ENCODE data around the gene ARRB1.

ARRB1 gene

DNA sequence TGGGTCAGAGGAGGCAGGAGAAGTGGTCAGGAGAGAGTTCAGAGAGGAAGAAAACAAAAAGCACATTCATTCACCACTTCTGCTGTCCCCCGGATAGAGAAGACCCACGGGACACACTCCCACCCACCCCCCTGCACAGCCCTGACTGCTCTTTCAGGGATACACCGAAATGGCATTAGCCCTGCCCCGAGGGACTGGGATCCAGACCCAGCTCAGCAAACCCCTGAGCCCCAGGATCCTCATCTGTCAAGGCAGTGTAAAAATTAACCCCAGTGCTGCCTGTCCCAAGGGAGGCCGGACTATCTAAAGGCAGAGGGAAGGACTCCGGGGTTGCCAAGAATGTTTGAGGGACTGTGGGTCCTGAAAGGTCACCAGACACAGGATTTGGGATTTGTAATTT lies 79.7 kb downstream of the ARRB1 start:
- no peak for DNase-seq

DNA sequence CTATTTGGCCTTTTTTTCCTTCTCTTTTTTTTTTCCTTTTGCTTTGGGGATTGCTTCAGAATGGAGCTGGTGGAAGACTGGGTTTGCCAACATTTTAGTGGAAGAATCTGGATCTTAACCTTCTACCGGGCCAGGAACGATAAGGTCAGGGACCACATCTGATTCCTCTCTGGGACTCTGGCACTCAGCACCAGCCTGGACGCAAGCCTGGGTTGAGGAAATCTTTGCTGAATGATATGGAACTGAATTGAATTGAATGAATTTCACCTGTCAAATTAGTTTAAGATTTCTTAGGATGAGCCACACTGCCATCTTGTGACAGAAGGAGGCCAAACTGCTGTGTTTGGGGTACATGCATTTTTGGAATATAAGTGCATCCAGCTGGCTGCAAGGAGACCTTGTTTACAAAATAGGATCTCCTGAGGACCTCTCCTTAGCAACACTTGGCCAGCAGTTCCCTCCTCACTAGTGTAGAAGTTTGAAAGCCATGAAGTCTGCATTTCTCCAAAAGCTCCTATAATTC lies 80.5 kb downstream of the ARRB1 start:
- DNase-seq, result no peak

DNA sequence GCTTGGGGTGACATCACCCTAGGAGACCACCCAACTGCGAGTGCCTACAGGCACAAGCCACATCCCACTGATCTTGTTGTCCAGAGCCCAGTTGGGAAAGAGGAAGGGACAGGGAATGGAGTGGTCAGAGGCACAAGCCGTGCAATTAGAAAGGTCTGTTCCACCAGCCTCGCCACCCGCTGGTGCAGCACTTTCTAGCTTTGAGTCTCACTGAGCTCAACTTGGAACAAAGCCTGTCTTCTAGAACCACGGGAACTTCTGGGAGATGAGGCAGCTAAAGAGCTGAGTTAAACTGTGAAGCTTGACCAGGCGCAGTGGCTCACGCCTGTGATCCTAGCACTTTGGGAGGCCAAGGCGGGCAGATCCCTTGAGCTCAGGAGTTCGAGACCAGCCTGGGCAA lies 81.6 kb downstream of the ARRB1 start:
- no peak for DNase-seq

DNA sequence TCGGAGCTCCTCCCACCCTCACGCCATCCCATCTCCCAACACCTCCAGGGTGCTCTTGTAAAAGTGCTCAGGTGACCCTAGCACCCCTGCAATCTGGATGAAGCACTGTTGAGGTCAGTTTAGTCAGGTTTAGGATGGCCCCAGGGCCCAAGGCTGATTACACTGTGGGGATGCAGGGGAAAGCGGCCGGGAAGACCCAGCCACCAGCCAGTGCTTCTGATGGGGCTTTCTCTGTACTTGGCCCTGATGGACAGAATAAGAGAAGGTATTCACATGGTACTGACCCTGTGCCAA lies 82.1 kb downstream of the ARRB1 start:
- DNase-seq, result no peak

DNA sequence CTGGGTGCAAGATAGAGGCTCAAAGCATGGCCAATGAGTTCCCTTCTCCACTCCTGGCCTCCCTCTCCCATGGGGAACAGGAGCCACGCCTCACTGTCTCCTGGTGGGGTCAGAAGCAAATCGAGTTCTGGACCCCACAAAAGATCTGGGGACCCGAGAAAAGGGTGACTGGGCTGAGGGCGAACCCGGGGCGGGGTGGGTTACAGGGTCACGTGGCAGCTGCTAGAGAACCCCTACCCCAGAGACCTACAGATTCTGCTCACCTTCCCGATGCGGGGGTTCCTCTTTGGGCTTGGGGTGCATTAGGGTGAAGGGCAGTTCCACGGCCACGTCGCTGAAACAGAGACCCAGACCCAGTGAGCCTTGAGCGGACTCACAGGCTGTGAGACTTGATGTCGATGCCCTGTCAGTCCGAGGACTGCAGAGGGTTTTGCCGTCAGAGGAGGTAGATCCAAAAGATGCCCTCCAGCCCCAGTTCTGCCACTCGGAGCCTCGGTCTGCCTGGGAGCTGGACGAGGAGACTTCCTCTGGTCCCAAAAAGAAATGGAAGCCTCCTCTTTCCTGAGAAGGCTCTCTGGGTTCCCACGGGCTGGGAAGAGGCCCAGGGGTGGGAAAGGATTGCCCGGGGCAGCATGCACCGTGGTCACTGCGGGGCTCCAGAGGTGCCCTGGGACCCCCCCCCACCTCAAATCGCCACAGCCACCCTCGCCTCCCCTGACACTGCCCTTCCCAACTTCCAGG lies 82.7 kb downstream of the ARRB1 start:
- DNase-seq, result no peak

- DNase-seq, result no peak
Measured at GRCh38 chr11:75267171-75267970, 84.1 kb downstream of the ARRB1 start.

DNA sequence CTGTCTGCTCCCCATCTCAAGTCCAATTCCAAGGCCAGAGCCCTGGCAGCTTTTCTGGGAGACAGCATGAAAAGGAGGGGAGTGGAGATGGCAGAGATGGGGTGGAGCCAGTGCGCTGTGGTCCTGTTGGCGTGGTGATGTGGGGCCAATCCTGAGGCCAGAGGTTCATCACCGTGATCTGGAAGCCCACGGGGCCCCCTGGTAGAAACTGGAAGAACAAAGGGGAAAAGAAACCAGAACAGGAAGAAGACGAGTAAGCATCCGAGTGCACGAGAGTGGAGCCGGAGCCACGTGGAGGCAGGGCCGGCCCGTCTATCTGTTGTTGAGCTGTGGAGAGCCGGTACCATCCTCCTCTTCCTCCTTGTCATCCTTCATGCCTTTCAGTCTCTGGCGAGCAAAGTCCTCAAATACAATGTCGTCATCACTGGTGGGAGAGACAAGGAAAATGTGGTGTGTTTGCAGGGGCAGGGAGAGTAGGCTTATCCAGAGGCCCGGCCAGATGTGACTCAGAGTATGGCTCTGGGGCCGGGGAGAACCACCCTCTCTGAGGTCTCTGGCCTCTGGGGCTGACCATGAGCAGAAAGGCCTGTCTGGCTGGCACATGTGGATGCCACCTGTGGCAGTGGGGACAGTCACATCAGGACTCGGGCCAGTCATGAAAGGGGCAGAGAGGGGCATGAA lies 85.5 kb downstream of the ARRB1 start:
- no peak for DNase-seq

GRCh38 chr11:75264971-75265370 lies 86.5 kb downstream of the ARRB1 start:
- no peak for DNase-seq

GRCh38 chr11:75264356-75264755 lies 87.1 kb downstream of the ARRB1 start:
- no peak for DNase-seq

DNA sequence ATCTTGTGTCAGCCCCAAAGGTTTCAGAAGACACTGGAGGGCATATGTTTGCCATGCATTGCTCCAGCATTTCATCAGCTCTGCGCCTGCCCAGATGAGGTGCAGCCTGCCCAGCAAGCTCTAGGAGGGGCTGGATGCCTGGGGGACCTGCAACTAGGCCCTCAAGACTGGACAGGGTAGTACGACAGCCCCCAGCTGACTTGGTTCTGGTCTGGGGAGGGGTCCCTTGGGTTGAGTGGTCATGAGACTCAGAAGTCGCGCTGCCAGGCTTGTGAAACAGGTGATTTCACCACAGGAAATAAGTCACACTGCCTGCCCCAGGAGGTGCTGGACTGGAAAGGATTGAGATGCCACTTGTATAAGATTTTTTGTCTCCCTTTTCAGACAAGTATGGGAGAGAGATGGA lies 87.5 kb downstream of the ARRB1 start:
- DNase-seq, result no peak

GRCh38 chr11:75262961-75263852 lies 88.3 kb downstream of the ARRB1 start:
- no peak for DNase-seq

- DNase-seq, result no peak
Measured at GRCh38 chr11:75262436-75262835, 89.0 kb downstream of the ARRB1 start.

GRCh38 chr11:75261902-75262361 lies 89.5 kb downstream of the ARRB1 start:
- DNase-seq, result no peak

GRCh38 chr11:75260396-75261170 lies 90.9 kb downstream of the ARRB1 start:
- no peak for DNase-seq

DNA sequence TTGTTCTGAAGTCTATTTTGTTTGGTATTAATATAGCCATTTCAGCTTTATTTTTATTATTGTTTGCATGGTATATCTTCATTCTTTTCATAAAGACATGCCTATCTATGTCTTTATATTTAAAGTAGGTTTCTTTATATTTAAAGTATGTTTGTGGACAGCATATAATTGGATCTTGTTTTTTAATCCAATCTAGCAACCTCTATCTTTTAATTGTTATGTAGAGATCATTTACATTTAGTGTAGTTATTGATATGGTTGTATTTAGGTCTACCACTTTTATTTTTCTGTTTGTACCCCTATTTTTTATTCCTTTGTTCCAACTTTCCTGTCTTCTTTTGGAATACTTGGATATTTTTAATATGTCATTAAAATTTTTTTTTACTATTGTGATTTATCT lies 97.1 kb downstream of the ARRB1 start:
- no peak for DNase-seq

- DNase-seq, result no peak
Measured at GRCh38 chr11:75249704-75250103, 101.8 kb downstream of the ARRB1 start.

- no peak for DNase-seq
Measured at GRCh38 chr11:75248924-75249256, 102.6 kb downstream of the ARRB1 start.

- no peak for DNase-seq
Measured at GRCh38 chr11:75246671-75247350, 104.7 kb downstream of the ARRB1 start.

DNA sequence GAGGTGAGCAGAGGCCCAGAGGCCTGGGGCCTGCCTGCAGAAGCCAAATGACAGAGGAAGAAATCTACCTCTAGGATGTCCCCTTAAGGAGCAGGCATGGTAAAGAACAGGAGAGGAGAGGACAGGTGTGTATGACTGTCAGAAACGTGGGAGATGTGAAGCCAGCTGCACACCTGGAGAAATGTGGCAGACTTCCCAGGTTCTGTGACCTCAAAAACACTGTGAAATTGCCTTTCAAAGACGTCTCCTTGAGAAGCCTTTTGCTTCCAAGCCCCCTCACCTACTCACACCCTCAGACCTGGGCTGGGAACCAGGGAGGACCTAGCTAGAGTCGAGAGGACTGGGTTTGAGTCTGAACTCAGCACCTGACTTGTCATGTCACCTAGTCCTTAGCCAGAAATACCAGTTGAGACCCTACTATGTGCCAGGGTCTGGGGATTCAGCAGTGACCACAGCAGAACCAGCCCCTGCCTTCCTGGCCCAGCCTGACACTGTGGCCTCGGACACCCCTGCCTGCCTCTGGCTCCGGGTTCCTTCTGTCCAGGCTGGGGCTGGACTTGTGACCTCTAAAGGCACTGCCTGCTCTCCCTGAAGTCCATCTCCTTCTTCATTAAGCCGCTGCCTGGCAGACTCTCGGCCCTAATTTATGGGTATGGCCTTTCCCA lies 105.3 kb downstream of the ARRB1 start:
- DNase-seq, result peak; percentile 25

GRCh38 chr11:75245356-75246005 lies 106.0 kb downstream of the ARRB1 start:
- peak; percentile 22 for DNase-seq

Measured in activated CD4-positive, CD25-positive, alpha-beta regulatory T cell treated with anti-CD3 and anti-CD28 coated beads, Interleukin-2, amount 50 U/mL, for 72 hours (primary cell).